HFFc6 (cell line): ENCODE data around the gene STX12. TPM values are rescaled to one million over a fixed set of nuclear protein-coding genes. Genes with fewer than 3 reads are reported as not detected.
"Not testable (repeated sequence)": the region's sequence is repeated elsewhere in the genome, so short reads cannot be mapped to it uniquely, and the experiment has no call there.

Experiments
- DNase-seq: peaks from one replicate; pipeline ENCODE4 v3.0.0-alpha.2; 2018
- H3K27ac Mint-ChIP-seq: 2 replicates; pipeline ENCODE4 v1.8.0; 2020; ENCODE audit warnings: mild to moderate bottlenecking, mixed read lengths
- H3K27me3 Mint-ChIP-seq: 2 replicates; pipeline ENCODE4 v1.8.0; 2021; ENCODE audit warnings: mild to moderate bottlenecking, moderate library complexity, mixed read lengths; ENCODE audit not compliant: insufficient read depth
- H3K36me3 Mint-ChIP-seq: 2 replicates; pipeline ENCODE4 v1.8.0; 2021; ENCODE audit warnings: low read depth, mixed read lengths
- H3K4me1 Mint-ChIP-seq: 2 replicates; pipeline ENCODE4 v1.8.0; 2020; ENCODE audit warnings: low read depth, mixed read lengths
- H3K4me3 Mint-ChIP-seq: 2 replicates; pipeline ENCODE4 v1.8.0; 2020; ENCODE audit warnings: mild to moderate bottlenecking, moderate library complexity, mixed read lengths
- H3K9me3 Mint-ChIP-seq: 2 replicates; pipeline ENCODE4 v1.8.0; 2020; ENCODE audit warnings: mild to moderate bottlenecking, mixed read lengths
- CTCF ChIP-seq: fragments of 200-600 bp; sonication (generic); IDR thresholded peaks from 2 replicates; pipeline ENCODE4 v1.5.0; 2021; ENCODE audit warnings: antibody characterized with exemption, mild to moderate bottlenecking
- total RNA-seq, 6 experiments: library from RNA; stranded (reverse); fragmentation: NEBNext Ultra II Directional; extraction: Animal tissue kit (Norgen Biotek cat#: 25700); gene quantifications; 2 replicates in 1 of 6; 3 replicates in 5 of 6; pipeline ENCODE4 v1.2.3, GENCODE V29; 2021

Gene STX12
- total RNA-seq, 6 experiments from 2014 or later: 38.6 to 58.1 (median 46.2) TPM

- no peaks in the 10 kb centered on the region for H3K9me3 Mint-ChIP-seq
- no peak overlapping the region for H3K27ac Mint-ChIP-seq
Observed at GRCh38 chr1:27763358-27763757, 9.7 kb upstream of the STX12 start.

GRCh38 chr1:27770293-27770830, 2.7 kb upstream of the STX12 start:
- no peaks in the 10 kb centered on the region; the same call in 1 of the 2 replicates for H3K27me3 Mint-ChIP-seq
- no peaks in the 10 kb centered on the region for H3K36me3 Mint-ChIP-seq
- H3K27ac Mint-ChIP-seq: no peak overlapping the region
- DNase-seq: no peak
- no peak overlapping the region for H3K4me3 Mint-ChIP-seq
- no peak for TF ChIP-seq CTCF
- peaks cover 20% of the 10 kb centered on the region for H3K4me1 Mint-ChIP-seq
- no peaks in the 10 kb centered on the region for H3K9me3 Mint-ChIP-seq

More at GRCh38 chr1:27763358-27763757, 9.7 kb upstream of the STX12 start:
- TF ChIP-seq CTCF: no peak
- Mint-ChIP-seq H3K36me3 (peaks cover 5% of the 10 kb centered on the region; the same call in 1 of the 2 replicates), H3K4me1 (peaks cover under 1% of the 10 kb centered on the region; the same call in 1 of the 2 replicates), H3K27me3 (no peaks in the 10 kb centered on the region), H3K4me3 (no peak overlapping the region)
- no peak for DNase-seq

GRCh38 chr1:27772036-27772931, 735 bp upstream of the STX12 start:
- H3K36me3 Mint-ChIP-seq: peaks cover 7% of the 10 kb centered on the region
- no peak for DNase-seq
- H3K9me3 Mint-ChIP-seq: no peaks in the 10 kb centered on the region
- H3K27me3 Mint-ChIP-seq: no peaks in the 10 kb centered on the region; the same call in 1 of the 2 replicates
- no peak for TF ChIP-seq CTCF
- peak overlapping the region; percentile 99 for H3K4me3 Mint-ChIP-seq
- H3K27ac Mint-ChIP-seq: peak overlapping the region; percentile 91
- peaks cover 34% of the 10 kb centered on the region for H3K4me1 Mint-ChIP-seq

- Mint-ChIP-seq H3K36me3 (peaks cover 8% of the 10 kb centered on the region), H3K4me1 (peaks cover 36% of the 10 kb centered on the region), H3K4me3 (peak overlapping the region; percentile 99), H3K27me3 (no peaks in the 10 kb centered on the region; the same call in 1 of the 2 replicates), H3K9me3 (no peaks in the 10 kb centered on the region), H3K27ac (peak overlapping the region; percentile 97)
- DNase-seq: peak; percentile 26
- no peak for TF ChIP-seq CTCF
Observed at GRCh38 chr1:27773826-27774445, 917 bp downstream of the STX12 start.

- Mint-ChIP-seq H3K9me3 (no peaks in the 10 kb centered on the region), H3K4me1 (peaks cover 40% of the 10 kb centered on the region), H3K27ac (no peak overlapping the region), H3K36me3 (peaks cover 8% of the 10 kb centered on the region), H3K27me3 (no peaks in the 10 kb centered on the region; the same call in 1 of the 2 replicates), H3K4me3 (peak overlapping the region; percentile 99)
- TF ChIP-seq CTCF: no peak
- no peak for DNase-seq
Observed at GRCh38 chr1:27774654-27775053, 1.6 kb downstream of the STX12 start.

- H3K4me1 Mint-ChIP-seq: peaks cover 46% of the 10 kb centered on the region
- not testable (repeated sequence) for H3K36me3 Mint-ChIP-seq, DNase-seq, H3K27ac Mint-ChIP-seq, H3K9me3 Mint-ChIP-seq, H3K27me3 Mint-ChIP-seq
- H3K4me3 Mint-ChIP-seq: peak overlapping the region; percentile 99; the same call in 1 of the 2 replicates
Observed at GRCh38 chr1:27775336-27775735, 2.3 kb downstream of the STX12 start.

GRCh38 chr1:27776276-27776675, 3.3 kb downstream of the STX12 start:
- H3K27ac Mint-ChIP-seq: not testable (repeated sequence)

More at GRCh38 chr1:27776276-27776675, 3.3 kb downstream of the STX12 start:
- H3K36me3 Mint-ChIP-seq, H3K9me3 Mint-ChIP-seq, H3K27me3 Mint-ChIP-seq, H3K4me3 Mint-ChIP-seq, DNase-seq: not testable (repeated sequence)
- H3K4me1 Mint-ChIP-seq: peaks cover 46% of the 10 kb centered on the region
